ENCODE measurements around the gene GPC5. TPM values are rescaled to one million over a fixed set of nuclear protein-coding genes. Genes with fewer than 3 reads are reported as not detected.

Gene GPC5
- total and polyA plus RNA-seq, 2 of the 8 experiments (the other 6 are each of a cell fraction or from before 2014, with no cell fraction given) = 0.20 to 0.39 TPM

DNA sequence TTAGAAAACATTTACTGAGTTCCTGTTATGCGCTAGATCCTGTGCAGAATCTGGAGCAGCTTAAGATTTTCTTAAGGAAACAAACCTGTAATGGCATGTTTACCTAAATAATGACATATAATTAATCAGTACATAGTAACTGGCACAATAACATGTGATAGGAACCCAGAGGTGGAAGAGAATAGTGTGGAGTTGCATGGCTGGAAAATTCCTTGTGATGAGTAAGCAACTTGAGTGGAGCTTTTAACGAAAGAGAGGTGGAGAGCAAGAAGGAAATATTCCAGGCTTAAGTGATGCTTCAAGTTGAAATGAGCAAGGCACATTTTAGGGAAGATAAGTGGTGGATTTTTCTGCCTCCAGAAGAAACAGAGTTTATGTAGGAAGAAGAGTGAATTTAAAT is 9.2 kb upstream of the GPC5 start:
- H3K79me2 ChIP-seq (ENCODE audit: control insufficient read depth in 1 of 2, insufficient read depth in 2 of 2, low read length in 2 of 2) = no peaks in the 10 kb centered on the region
- no peak overlapping the region for H4K5ac ChIP-seq (ENCODE audit: insufficient read length, low read depth, low read length)
- H3K4ac ChIP-seq (replicated peaks; ENCODE audit: insufficient read length, low read depth, low read length) = no peak overlapping the region
- H2AFZ ChIP-seq (ENCODE audit: low read length) = no peak overlapping the region
- WGBS, 2 experiments (ENCODE audit: extremely low coverage in 1 of 2, insufficient coverage in 1 of 2, insufficient read length in 1 of 2, insufficient replicate concordance in 2 of 2, low coverage in 1 of 2, low lambda C conversion rate in 2 of 2, missing lambda C conversion rate in 1 of 2) = 86% methylated on average over 2 of the region's 2 CpGs; no CpG with 5 or more reads in 1 of the 2 experiments
- no peaks in the 10 kb centered on the region for H3K9me3 ChIP-seq (ENCODE audit: insufficient read depth in 2 of 2, low read depth in 1 of 2, low read length in 1 of 2)
- CTCF ChIA-PET (ENCODE audit: partially characterized antibody) = interaction anchor here (1.5 to 3.1 kb wide), 5 partner anchors 8 to 191 kb away, joined by 3 to 11 read pairs (median 5); no protein-coding TSS in a partner anchor
- no peak overlapping the region for H3K23ac ChIP-seq (ENCODE audit: insufficient read length)
- H3K23me2 ChIP-seq (ENCODE audit: low read depth, low read length) = peaks cover 1% of the 10 kb centered on the region; the same call in 1 of the 2 replicates
- no peak overlapping the region for H4K8ac ChIP-seq (ENCODE audit: extremely low read depth, insufficient read depth, low read length)
- POLR2A ChIA-PET (ENCODE audit: partially characterized antibody) = no interaction called here
- no peak overlapping the region for H3K14ac ChIP-seq (ENCODE audit: insufficient read length)
- H3K4me1 ChIP-seq (replicated peaks in 1 of 4; ENCODE audit: control insufficient read depth in 3 of 4, insufficient read depth in 4 of 4, low read length in 3 of 4) = no peaks in the 10 kb centered on the region
- no peak overlapping the region for H2BK20ac ChIP-seq (ENCODE audit: low read length)
- no peaks in the 10 kb centered on the region for H3K79me1 ChIP-seq (ENCODE audit: low read depth, low read length)
- no peak overlapping the region for H3K9ac ChIP-seq (replicated peaks in 1 of 4; ENCODE audit: extremely low read depth in 1 of 4, low read depth in 3 of 4, low read length in 3 of 4)
- H4K20me1 ChIP-seq (replicated peaks in 1 of 2; ENCODE audit: control insufficient read depth in 1 of 2, insufficient read depth in 2 of 2, low read length in 2 of 2) = no peaks in the 10 kb centered on the region
- H3K18ac ChIP-seq (ENCODE audit: extremely low read depth, low read length) = no peak overlapping the region
- no peak overlapping the region for H2BK12ac ChIP-seq (ENCODE audit: low read depth, low read length)
- TF ChIP-seq NANOG (IDR thresholded peaks at IDR 0.05; ENCODE audit: insufficient read depth, low read depth, low read length, poor library complexity, severe bottlenecking) (no peak), RNF2 (IDR thresholded peaks at IDR 0.05; ENCODE audit: borderline replicate concordance, low read depth, low read length, missing control alignments, poor library complexity, severe bottlenecking) (no peak), TCF12 (IDR thresholded peaks at IDR 0.05; ENCODE audit: low read depth, low read length) (no peak), SRF (IDR thresholded peaks at IDR 0.05; ENCODE audit: low read depth, low read length) (no peak)
- H3K27ac ChIP-seq (ENCODE audit: low read depth, low read length) = no peak overlapping the region
- no peak overlapping the region for H3K4me3 ChIP-seq (ENCODE audit: extremely low read depth in 1 of 4, insufficient read depth in 2 of 4, low read depth in 3 of 4, low read length in 4 of 4)
- no peak overlapping the region for H2AK5ac ChIP-seq (ENCODE audit: low read depth, low read length)
- no peak overlapping the region for H4K91ac ChIP-seq (replicated peaks; ENCODE audit: insufficient read length, low read length)
- H2BK15ac ChIP-seq (ENCODE audit: low read length) = no peak overlapping the region
- DNase-seq (ENCODE audit: low read depth in 1 of 2, low spot score in 2 of 2) (no peak), FAIRE-seq (no peak)
- no peak overlapping the region for H2BK5ac ChIP-seq (ENCODE audit: low read depth, low read length)
- H3K36me3 ChIP-seq (ENCODE audit: control insufficient read depth in 2 of 4, insufficient read depth in 4 of 4, low read length in 3 of 4) = no peaks in the 10 kb centered on the region
- H3K56ac ChIP-seq (replicated peaks; ENCODE audit: insufficient read length, low read depth, low read length) = no peak overlapping the region
- no peaks in the 10 kb centered on the region for H3K27me3 ChIP-seq (replicated peaks in 1 of 4; ENCODE audit: control insufficient read depth in 3 of 4, extremely low read depth in 1 of 4, insufficient read depth in 3 of 4, low read length in 3 of 4)
- no peak overlapping the region for H2BK120ac ChIP-seq (replicated peaks; ENCODE audit: low read depth, low read length)
- no peak overlapping the region for H3K4me2 ChIP-seq (ENCODE audit: insufficient read depth in 1 of 2, low read depth in 2 of 2, low read length in 2 of 2)

Measured in H1 (cell line).